Hypothalamus (tissue), 51 donors: ENCODE data around the gene GPHN.
"Not testable (repeated sequence)": the region's sequence is repeated elsewhere in the genome, so short reads cannot be mapped to it uniquely, and the experiment has no call there.

ENCODE experiments used
- DNase-seq, 51 donors: peaks; one replicate each; lab custom pipeline; 2025; lab: John Stamatoyannopoulos, UW

GPHN gene

GRCh38 chr14:67010602-67011001, 502.7 kb downstream of the GPHN start:
- DNase-seq, result no peak

- no peak for DNase-seq
Measured at GRCh38 chr14:67016856-67017255, 508.9 kb downstream of the GPHN start.

- no peak for DNase-seq
Measured at GRCh38 chr14:67018720-67019119, 510.8 kb downstream of the GPHN start.

- DNase-seq, result no peak
Measured at GRCh38 chr14:67019796-67020195, 511.8 kb downstream of the GPHN start.

- no peak for DNase-seq
Measured at GRCh38 chr14:67031920-67032774, 524.2 kb downstream of the GPHN start.

- no peak for DNase-seq
Measured at GRCh38 chr14:67045440-67045839, 537.5 kb downstream of the GPHN start.

- no peak for DNase-seq
Measured at GRCh38 chr14:67050896-67051295, 542.9 kb downstream of the GPHN start.

GRCh38 chr14:67056684-67057083, 548.7 kb downstream of the GPHN start:
- no peak for DNase-seq

- no peak for DNase-seq
Measured at GRCh38 chr14:67059596-67059995, 551.6 kb downstream of the GPHN start.

GRCh38 chr14:67060546-67060945, 552.6 kb downstream of the GPHN start:
- no peak for DNase-seq

GRCh38 chr14:67067070-67067814, 559.3 kb downstream of the GPHN start:
- DNase-seq, result not testable (repeated sequence)

GRCh38 chr14:67068251-67068650, 560.3 kb downstream of the GPHN start:
- DNase-seq, result no peak

- no peak for DNase-seq
Measured at GRCh38 chr14:67071506-67071905, 563.6 kb downstream of the GPHN start.

- peak in 6 of 51 donors; percentile 1 to 28 (median 5) for DNase-seq
Measured at GRCh38 chr14:67077921-67078320, 570.0 kb downstream of the GPHN start.

- DNase-seq, result no peak
Measured at GRCh38 chr14:67079846-67080245, 571.9 kb downstream of the GPHN start.

- DNase-seq, result no peak
Measured at GRCh38 chr14:67108230-67108629, 600.3 kb downstream of the GPHN start.

- no peak for DNase-seq
Measured at GRCh38 chr14:67111022-67111421, 603.1 kb downstream of the GPHN start.

- DNase-seq, result no peak
Measured at GRCh38 chr14:67112344-67112743, 604.4 kb downstream of the GPHN start.

GRCh38 chr14:67127174-67127573, 619.2 kb downstream of the GPHN start:
- DNase-seq, result no peak

- no peak for DNase-seq
Measured at GRCh38 chr14:67129768-67130167, 621.8 kb downstream of the GPHN start.

- no peak for DNase-seq
Measured at GRCh38 chr14:67131691-67132090, 623.7 kb downstream of the GPHN start.

- no peak for DNase-seq
Measured at GRCh38 chr14:67133144-67133543, 625.2 kb downstream of the GPHN start.
